ENCODE results near the gene CAMKK2. TPM values are rescaled to one million over a fixed set of nuclear protein-coding genes. Genes with fewer than 3 reads are reported as not detected.

CAMKK2 gene
- total and polyA plus RNA-seq, 12 donors, result 7.5 to 42.9 (median 27.8) TPM

- Histone ChIP-seq H3K4me3 (no peak overlapping the region), H3K9me3 (replicated peaks in 1 of 3) (no peaks in the 10 kb centered on the region), H3K27ac (no peak overlapping the region), H3K36me3 (replicated peaks in 1 of 2) (peaks cover 0 to 57% of the 10 kb centered on the region in 2 donors), H3K4me1 (replicated peaks in 1 of 2) (no peaks in the 10 kb centered on the region), H3K27me3 (no peaks in the 10 kb centered on the region)
- intact Hi-C loops (cut with DNase I), result no loop called here
- TF ChIP-seq POLR2A (IDR thresholded peaks at IDR 0.05), result no peak
- TF ChIP-seq CTCF (IDR thresholded peaks at IDR 0.05), result no peak
- 84 to 94% (median 91%) methylated on average over 14 of the region's 14 CpGs for WGBS, 4 donors
- no peak for DNase-seq
Measured at GRCh38 chr12:121250359-121250758, 46.1 kb downstream of the CAMKK2 start.

- Histone ChIP-seq H3K27ac (no peak overlapping the region), H3K36me3 (replicated peaks in 1 of 2) (peaks cover 0 to 60% of the 10 kb centered on the region in 2 donors), H3K4me3 (no peak overlapping the region), H3K9me3 (replicated peaks in 1 of 3) (no peaks in the 10 kb centered on the region), H3K4me1 (replicated peaks in 1 of 2) (no peaks in the 10 kb centered on the region), H3K27me3 (no peaks in the 10 kb centered on the region)
- no peak for TF ChIP-seq POLR2A (IDR thresholded peaks at IDR 0.05)
- no peak for TF ChIP-seq CTCF (IDR thresholded peaks at IDR 0.05)
- intact Hi-C loops (cut with DNase I), result no loop called here
- no peak for DNase-seq
- 87 to 98% (median 93%) methylated on average over 19 to 22 of the region's 22 CpGs for WGBS, 4 donors
Measured at GRCh38 chr12:121248622-121249021, 47.9 kb downstream of the CAMKK2 start.

GRCh38 chr12:121246893-121247557, 49.5 kb downstream of the CAMKK2 start:
- Histone ChIP-seq H3K4me1 (replicated peaks in 1 of 2) (no peaks in the 10 kb centered on the region), H3K4me3 (no peak overlapping the region), H3K36me3 (replicated peaks in 1 of 2) (peaks cover 0 to 48% of the 10 kb centered on the region in 2 donors), H3K27ac (no peak overlapping the region), H3K9me3 (replicated peaks in 1 of 3) (no peaks in the 10 kb centered on the region), H3K27me3 (no peaks in the 10 kb centered on the region)
- DNase-seq, result no peak
- TF ChIP-seq POLR2A (IDR thresholded peaks at IDR 0.05) (no peak), CTCF (IDR thresholded peaks at IDR 0.05) (no peak)
- intact Hi-C loops (cut with DNase I), result no loop called here
- WGBS, 4 donors, result 94 to 96% (median 95%) methylated on average over 16 of the region's 16 CpGs

- H3K4me1 ChIP-seq (replicated peaks in 1 of 2), result no peaks in the 10 kb centered on the region
- TF ChIP-seq CTCF (IDR thresholded peaks at IDR 0.05) (no peak), POLR2A (IDR thresholded peaks at IDR 0.05) (no peak)
- H3K4me3 ChIP-seq, result no peak overlapping the region
- no peaks in the 10 kb centered on the region for H3K27me3 ChIP-seq
- no peaks in the 10 kb centered on the region for H3K9me3 ChIP-seq (replicated peaks in 1 of 3)
- peaks cover 0 to 42% of the 10 kb centered on the region in 2 donors for H3K36me3 ChIP-seq (replicated peaks in 1 of 2)
- no peak overlapping the region for H3K27ac ChIP-seq
- intact Hi-C loops (cut with DNase I), result no loop called here
- 82 to 96% (median 92%) methylated on average over 7 of the region's 7 CpGs for WGBS, 4 donors
- DNase-seq, result no peak
Measured at GRCh38 chr12:121245951-121246350, 50.6 kb downstream of the CAMKK2 start.
